GM12872 (cell line): ENCODE results near the gene CIB4.

Experiments
- TF ChIP-seq, protein P1 (sequence below): IDR thresholded peaks from 3 replicates; pipeline ENCODE4 v1.5.1; 2011; ENCODE audit warnings: low read depth, mild to moderate bottlenecking, low read length, moderate library complexity; ENCODE audit not compliant: insufficient read depth

CIB4 gene

GRCh38 chr2:26672112-26672817, 31.1 kb upstream of the CIB4 start:
- TF ChIP-seq, protein P1, sequence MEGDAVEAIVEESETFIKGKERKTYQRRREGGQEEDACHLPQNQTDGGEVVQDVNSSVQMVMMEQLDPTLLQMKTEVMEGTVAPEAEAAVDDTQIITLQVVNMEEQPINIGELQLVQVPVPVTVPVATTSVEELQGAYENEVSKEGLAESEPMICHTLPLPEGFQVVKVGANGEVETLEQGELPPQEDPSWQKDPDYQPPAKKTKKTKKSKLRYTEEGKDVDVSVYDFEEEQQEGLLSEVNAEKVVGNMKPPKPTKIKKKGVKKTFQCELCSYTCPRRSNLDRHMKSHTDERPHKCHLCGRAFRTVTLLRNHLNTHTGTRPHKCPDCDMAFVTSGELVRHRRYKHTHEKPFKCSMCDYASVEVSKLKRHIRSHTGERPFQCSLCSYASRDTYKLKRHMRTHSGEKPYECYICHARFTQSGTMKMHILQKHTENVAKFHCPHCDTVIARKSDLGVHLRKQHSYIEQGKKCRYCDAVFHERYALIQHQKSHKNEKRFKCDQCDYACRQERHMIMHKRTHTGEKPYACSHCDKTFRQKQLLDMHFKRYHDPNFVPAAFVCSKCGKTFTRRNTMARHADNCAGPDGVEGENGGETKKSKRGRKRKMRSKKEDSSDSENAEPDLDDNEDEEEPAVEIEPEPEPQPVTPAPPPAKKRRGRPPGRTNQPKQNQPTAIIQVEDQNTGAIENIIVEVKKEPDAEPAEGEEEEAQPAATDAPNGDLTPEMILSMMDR: no peak

- TF ChIP-seq, protein P1: no peak
Measured at GRCh38 chr2:26671691-26672090, 30.5 kb upstream of the CIB4 start.

GRCh38 chr2:26670931-26671460, 29.8 kb upstream of the CIB4 start:
- TF ChIP-seq, protein P1: no peak

DNA sequence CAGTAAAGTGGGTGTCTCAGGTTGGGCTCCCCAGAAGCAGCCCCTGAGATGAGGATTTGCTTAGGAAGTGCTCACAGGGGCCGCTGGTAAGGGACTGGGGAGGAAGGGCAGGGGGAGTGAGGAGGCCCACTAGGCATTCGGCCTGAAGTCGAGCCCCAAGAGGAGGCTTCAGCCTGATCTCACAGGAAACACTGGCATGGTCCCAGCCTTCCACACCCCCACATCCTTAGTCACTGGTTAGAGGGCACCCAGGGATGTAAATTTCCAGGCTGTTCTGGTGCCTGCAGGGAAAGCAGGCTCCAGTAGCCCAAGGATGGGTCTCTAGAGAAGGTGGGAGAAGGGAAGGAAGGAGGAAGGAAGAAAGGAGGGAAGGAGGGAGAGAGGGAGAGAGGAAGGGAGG, 29.0 kb upstream of the CIB4 start:
- TF ChIP-seq, protein P1: no peak

DNA sequence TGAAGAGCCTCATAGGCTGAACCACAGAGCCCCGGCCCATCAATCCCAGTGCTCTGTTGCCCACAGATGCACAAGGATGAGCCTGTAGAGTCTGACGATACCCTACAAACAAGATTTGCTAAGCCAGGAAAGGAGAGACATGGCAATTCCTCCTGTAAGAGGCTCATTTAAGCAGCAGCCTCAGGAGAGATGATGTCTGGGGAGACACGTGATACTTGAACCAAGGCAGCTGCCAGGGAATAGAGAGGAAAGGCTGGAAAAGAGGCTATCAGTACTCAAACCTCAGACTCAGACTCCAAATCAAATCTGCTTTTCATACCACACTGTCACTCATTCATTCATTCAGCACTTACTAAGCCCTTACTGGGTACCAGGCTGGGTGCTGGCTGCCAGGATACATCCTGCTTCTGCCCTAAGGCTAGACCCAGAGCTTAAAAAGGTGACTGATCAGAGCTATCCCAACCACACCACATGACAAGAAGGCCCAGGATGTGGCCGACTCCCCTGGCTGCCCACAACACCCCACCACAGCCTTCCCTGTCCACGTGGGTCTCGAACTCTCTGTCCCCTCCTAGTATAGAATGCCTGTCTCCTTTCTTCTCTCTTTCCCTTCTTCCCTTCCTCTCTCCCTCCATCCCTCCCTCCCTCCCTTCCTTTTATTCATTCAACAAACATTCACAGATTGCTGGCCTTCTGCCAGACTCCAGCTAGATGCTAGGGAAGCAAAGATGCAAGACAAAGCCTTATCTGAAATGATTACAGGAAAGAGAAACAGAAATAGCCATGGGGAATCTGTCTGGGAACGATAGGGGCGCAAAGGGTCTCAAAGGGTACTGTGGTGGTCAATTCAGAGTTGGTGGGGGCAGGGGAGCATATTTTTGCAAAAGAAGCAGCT, 27.9 kb upstream of the CIB4 start:
- TF ChIP-seq, protein P1: no peak

DNA sequence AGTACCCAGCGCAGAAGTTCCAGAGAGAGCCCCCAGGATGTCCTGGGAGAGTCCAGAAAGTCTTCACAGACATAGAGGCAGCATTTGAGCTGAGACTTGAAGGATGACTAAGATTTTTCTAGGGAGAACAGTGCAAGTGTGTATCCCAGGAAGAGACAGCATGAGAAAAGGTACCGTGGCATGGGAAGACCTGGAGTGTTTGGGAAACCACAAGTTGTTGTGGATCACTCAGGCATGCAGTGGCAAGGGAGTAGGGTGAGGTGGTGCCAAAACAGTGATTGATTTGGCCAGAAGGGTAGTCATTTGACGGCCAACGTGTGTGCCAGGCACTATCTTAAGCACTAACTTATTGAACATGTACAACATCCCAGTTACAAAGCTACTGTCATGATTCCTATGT, 26.9 kb upstream of the CIB4 start:
- TF ChIP-seq, protein P1: no peak

- TF ChIP-seq, protein P1: no peak
Measured at GRCh38 chr2:26666671-26667070, 25.5 kb upstream of the CIB4 start.
